ENCODE results near the gene C21orf58. TPM values are rescaled to one million over a fixed set of nuclear protein-coding genes. Genes with fewer than 3 reads are reported as not detected.

The C21orf58 gene
- total RNA-seq, 1 experiment from 2014 or later: 12.4 TPM

GRCh38 chr21:46264046-46264689, 59.5 kb downstream of the C21orf58 start:
- no peak for DNase-seq (ENCODE audit: low read depth)

GRCh38 chr21:46256501-46256994, 67.1 kb downstream of the C21orf58 start:
- DNase-seq (ENCODE audit: low read depth): no peak

GRCh38 chr21:46255758-46256337, 67.8 kb downstream of the C21orf58 start:
- no peak for DNase-seq (ENCODE audit: low read depth)

GRCh38 chr21:46255166-46255565, 68.5 kb downstream of the C21orf58 start:
- no peak for DNase-seq (ENCODE audit: low read depth)

- no peak for DNase-seq (ENCODE audit: low read depth)
Observed at GRCh38 chr21:46254208-46254975, 69.3 kb downstream of the C21orf58 start.

- no peak for DNase-seq (ENCODE audit: low read depth)
Observed at GRCh38 chr21:46253610-46254124, 70.0 kb downstream of the C21orf58 start.

GRCh38 chr21:46252840-46253239, 70.8 kb downstream of the C21orf58 start:
- no peak for DNase-seq (ENCODE audit: low read depth)

Other genes with a start within 250 kb of the C21orf58 start
- gene COL6A2, start 225.8 kb downstream of the C21orf58 start, total RNA-seq (2014; rRNA removed; shearing (Covaris generic)): 456 and 480 TPM in 2 replicates
- gene FTCD, start 168.3 kb downstream of the C21orf58 start, total RNA-seq (2014; rRNA removed; shearing (Covaris generic)): 0.34 TPM in 1 of 2 replicates, not detected in the other
- gene SPATC1L, start 139.4 kb downstream of the C21orf58 start, total RNA-seq (2014; rRNA removed; shearing (Covaris generic)): 3.9 and 8.7 TPM in 2 replicates
- gene LSS, start 95.1 kb downstream of the C21orf58 start, total RNA-seq (2014; rRNA removed; shearing (Covaris generic)): 21.8 and 25.3 TPM in 2 replicates
- 72.7 and 100.0 TPM in 2 replicates for gene MCM3AP, start 38.3 kb downstream of the C21orf58 start, total RNA-seq (2014; rRNA removed; shearing (Covaris generic))
- 21.4 and 25.8 TPM in 2 replicates for gene YBEY, start 37.5 kb downstream of the C21orf58 start, total RNA-seq (2014; rRNA removed; shearing (Covaris generic))
- 20.4 and 32.0 TPM in 2 replicates for gene PCNT, start 286 bp upstream of the C21orf58 start, total RNA-seq (2014; rRNA removed; shearing (Covaris generic))
- 11.5 and 16.4 TPM in 2 replicates for gene DIP2A, start 135.0 kb upstream of the C21orf58 start, total RNA-seq (2014; rRNA removed; shearing (Covaris generic))